ENCODE data around the gene CDH11.

The CDH11 gene

GRCh38 chr16:65116818-65117430 is 4.9 kb downstream of the CDH11 start:
- H3K9me3 ChIP-seq (ENCODE audit: insufficient read depth, low read length), result no peaks in the 10 kb centered on the region
- no peak overlapping the region for H2AFZ ChIP-seq (ENCODE audit: low read depth, low read length)
- TF ChIP-seq EZH2phosphoT487 (IDR thresholded peaks at IDR 0.05; ENCODE audit: low read depth), result no peak
- TF ChIP-seq, protein P1, sequence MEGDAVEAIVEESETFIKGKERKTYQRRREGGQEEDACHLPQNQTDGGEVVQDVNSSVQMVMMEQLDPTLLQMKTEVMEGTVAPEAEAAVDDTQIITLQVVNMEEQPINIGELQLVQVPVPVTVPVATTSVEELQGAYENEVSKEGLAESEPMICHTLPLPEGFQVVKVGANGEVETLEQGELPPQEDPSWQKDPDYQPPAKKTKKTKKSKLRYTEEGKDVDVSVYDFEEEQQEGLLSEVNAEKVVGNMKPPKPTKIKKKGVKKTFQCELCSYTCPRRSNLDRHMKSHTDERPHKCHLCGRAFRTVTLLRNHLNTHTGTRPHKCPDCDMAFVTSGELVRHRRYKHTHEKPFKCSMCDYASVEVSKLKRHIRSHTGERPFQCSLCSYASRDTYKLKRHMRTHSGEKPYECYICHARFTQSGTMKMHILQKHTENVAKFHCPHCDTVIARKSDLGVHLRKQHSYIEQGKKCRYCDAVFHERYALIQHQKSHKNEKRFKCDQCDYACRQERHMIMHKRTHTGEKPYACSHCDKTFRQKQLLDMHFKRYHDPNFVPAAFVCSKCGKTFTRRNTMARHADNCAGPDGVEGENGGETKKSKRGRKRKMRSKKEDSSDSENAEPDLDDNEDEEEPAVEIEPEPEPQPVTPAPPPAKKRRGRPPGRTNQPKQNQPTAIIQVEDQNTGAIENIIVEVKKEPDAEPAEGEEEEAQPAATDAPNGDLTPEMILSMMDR (IDR thresholded peaks at IDR 0.05; ENCODE audit: low read depth, low read length), result no peak
- H4K20me1 ChIP-seq (ENCODE audit: insufficient read depth, low read length), result no peaks in the 10 kb centered on the region
- no peak overlapping the region for H3K4me3 ChIP-seq (ENCODE audit: low read length)
- no peaks in the 10 kb centered on the region for H3K36me3 ChIP-seq (replicated peaks; ENCODE audit: low read depth, low read length)
- H3K27ac ChIP-seq (ENCODE audit: low read length), result no peak overlapping the region
- no peak overlapping the region for H3K9ac ChIP-seq (ENCODE audit: low read length)
- no peak overlapping the region for H3K4me2 ChIP-seq (ENCODE audit: low read length)
- no peaks in the 10 kb centered on the region for H3K79me2 ChIP-seq (ENCODE audit: low read length)
- no peaks in the 10 kb centered on the region for H3K27me3 ChIP-seq (ENCODE audit: low read depth, low read length)
- no peaks in the 10 kb centered on the region for H3K4me1 ChIP-seq (ENCODE audit: low read length)

DNA sequence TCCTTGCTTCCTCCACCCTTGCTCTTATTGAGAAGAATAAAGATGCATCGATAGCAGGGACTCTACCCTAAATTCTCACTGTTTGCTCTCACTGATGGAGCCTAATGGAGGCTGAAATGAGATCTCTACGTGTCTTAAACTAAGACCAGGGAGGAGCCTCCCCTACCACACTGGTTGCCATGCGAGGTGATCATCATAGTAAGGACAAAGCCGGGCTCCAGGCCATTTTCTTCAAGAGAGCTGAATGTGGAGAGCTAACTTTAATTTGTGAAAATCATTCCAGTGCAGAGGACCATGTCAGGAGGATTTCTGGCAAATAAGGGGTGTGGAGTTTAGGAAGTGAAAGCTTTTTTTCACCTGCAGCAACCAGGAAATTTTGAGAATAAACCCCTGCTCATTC is 5.6 kb downstream of the CDH11 start:
- Histone ChIP-seq H3K27ac (ENCODE audit: low read length) (no peak overlapping the region), H3K4me2 (ENCODE audit: low read length) (no peak overlapping the region), H3K4me3 (ENCODE audit: low read length) (no peak overlapping the region), H4K20me1 (ENCODE audit: insufficient read depth, low read length) (no peaks in the 10 kb centered on the region), H3K4me1 (ENCODE audit: low read length) (no peaks in the 10 kb centered on the region), H3K9ac (ENCODE audit: low read length) (no peak overlapping the region), H3K79me2 (ENCODE audit: low read length) (no peaks in the 10 kb centered on the region), H3K9me3 (ENCODE audit: insufficient read depth, low read length) (no peaks in the 10 kb centered on the region), H3K27me3 (ENCODE audit: low read depth, low read length) (no peaks in the 10 kb centered on the region), H2AFZ (ENCODE audit: low read depth, low read length) (no peak overlapping the region), H3K36me3 (replicated peaks; ENCODE audit: low read depth, low read length) (no peaks in the 10 kb centered on the region)
- TF ChIP-seq, protein P1 (IDR thresholded peaks at IDR 0.05; ENCODE audit: low read depth, low read length), result no peak
- no peak for TF ChIP-seq EZH2phosphoT487 (IDR thresholded peaks at IDR 0.05; ENCODE audit: low read depth)

GRCh38 chr16:65114527-65114926 is 7.3 kb downstream of the CDH11 start:
- H4K20me1 ChIP-seq (ENCODE audit: insufficient read depth, low read length), result no peaks in the 10 kb centered on the region
- no peaks in the 10 kb centered on the region for H3K36me3 ChIP-seq (replicated peaks; ENCODE audit: low read depth, low read length)
- no peaks in the 10 kb centered on the region for H3K27me3 ChIP-seq (ENCODE audit: low read depth, low read length)
- H3K27ac ChIP-seq (ENCODE audit: low read length), result no peak overlapping the region
- no peak overlapping the region for H3K4me2 ChIP-seq (ENCODE audit: low read length)
- no peak for TF ChIP-seq EZH2phosphoT487 (IDR thresholded peaks at IDR 0.05; ENCODE audit: low read depth)
- TF ChIP-seq, protein P1 (IDR thresholded peaks at IDR 0.05; ENCODE audit: low read depth, low read length), result no peak
- no peak overlapping the region for H2AFZ ChIP-seq (ENCODE audit: low read depth, low read length)
- H3K4me1 ChIP-seq (ENCODE audit: low read length), result no peaks in the 10 kb centered on the region
- H3K79me2 ChIP-seq (ENCODE audit: low read length), result no peaks in the 10 kb centered on the region
- H3K4me3 ChIP-seq (ENCODE audit: low read length), result no peak overlapping the region
- H3K9me3 ChIP-seq (ENCODE audit: insufficient read depth, low read length), result no peaks in the 10 kb centered on the region
- H3K9ac ChIP-seq (ENCODE audit: low read length), result no peak overlapping the region

GRCh38 chr16:65113441-65113840 is 8.4 kb downstream of the CDH11 start:
- no peak overlapping the region for H3K27ac ChIP-seq (ENCODE audit: low read length)
- H3K9ac ChIP-seq (ENCODE audit: low read length), result no peak overlapping the region
- TF ChIP-seq, protein P1 (IDR thresholded peaks at IDR 0.05; ENCODE audit: low read depth, low read length), result no peak
- TF ChIP-seq EZH2phosphoT487 (IDR thresholded peaks at IDR 0.05; ENCODE audit: low read depth), result no peak
- no peaks in the 10 kb centered on the region for H3K9me3 ChIP-seq (ENCODE audit: insufficient read depth, low read length)
- no peak overlapping the region for H3K4me3 ChIP-seq (ENCODE audit: low read length)
- no peak overlapping the region for H2AFZ ChIP-seq (ENCODE audit: low read depth, low read length)
- no peaks in the 10 kb centered on the region for H3K36me3 ChIP-seq (replicated peaks; ENCODE audit: low read depth, low read length)
- no peaks in the 10 kb centered on the region for H3K27me3 ChIP-seq (ENCODE audit: low read depth, low read length)
- H3K4me1 ChIP-seq (ENCODE audit: low read length), result no peaks in the 10 kb centered on the region
- H3K4me2 ChIP-seq (ENCODE audit: low read length), result no peak overlapping the region
- no peaks in the 10 kb centered on the region for H3K79me2 ChIP-seq (ENCODE audit: low read length)
- H4K20me1 ChIP-seq (ENCODE audit: insufficient read depth, low read length), result no peaks in the 10 kb centered on the region
